IMR-90 (cell line): Measurements from ENCODE around the gene SDK1. TPM values are rescaled to one million over a fixed set of nuclear protein-coding genes. Genes with fewer than 3 reads are reported as not detected.

ENCODE experiments used
- ATAC-seq: fragments of 200-7000 bp; cut with Tn5 transposase; 2 replicates; pipeline ENCODE4 v1.9.1; 2020; ENCODE audit warnings: low read depth, mild to moderate bottlenecking, moderate library complexity
- BruUV-seq: library from RNA; stranded (reverse); fragments of 400-500 nt; replicated peaks from 2 replicates; lab custom pipeline; 2021; lab: Mats Ljungman, UMichigan
- CTCF ChIA-PET: fragments of 300-600 bp; formaldehyde crosslinking; extraction: SDS; loops from one replicate; lab custom pipeline; 2021; ENCODE audit warnings: antibody characterized with exemption; lab: Yijun Ruan, JAX
- POLR2A ChIA-PET: fragments of 300-600 bp; sonication (Branson Sonifier 250); formaldehyde crosslinking; loops from one replicate; lab custom pipeline; 2022; ENCODE audit warnings: antibody characterized with exemption; ENCODE audit not compliant: unreplicated experiment; lab: Charles Lee
- DNase-seq: peaks from one replicate; pipeline ENCODE4 v3.0.0; 2013
- H2AFZ ChIP-seq: replicated peaks from 2 replicates; pipeline ENCODE3; 2013; ENCODE audit warnings: low read length, mild to moderate bottlenecking; ENCODE audit not compliant: poor library complexity
- H2AK5ac ChIP-seq: 2 replicates; pipeline ENCODE4 v1.6.1; 2013; ENCODE audit warnings: low read depth, low read length, inconsistent platforms
- H2AK9ac ChIP-seq: replicated peaks from 2 replicates; pipeline ENCODE3; 2013; ENCODE audit warnings: mild to moderate bottlenecking, low read depth, low read length, moderate library complexity; ENCODE audit not compliant: poor library complexity
- H2BK120ac ChIP-seq: 2 replicates; pipeline ENCODE4 v1.6.1; 2013; ENCODE audit warnings: low read depth, low read length, inconsistent platforms
- H2BK15ac ChIP-seq: 3 replicates; pipeline ENCODE4 v1.6.1; 2013; ENCODE audit warnings: low read depth, low read length, inconsistent platforms
- H2BK20ac ChIP-seq: 2 replicates; pipeline ENCODE4 v1.6.1; 2013; ENCODE audit warnings: low read depth, mild to moderate bottlenecking, inconsistent platforms, low read length, moderate library complexity
- H2BK5ac ChIP-seq: 2 replicates; pipeline ENCODE4 v1.6.1; 2013; ENCODE audit warnings: mild to moderate bottlenecking, low read depth, low read length, inconsistent platforms; ENCODE audit not compliant: poor library complexity, severe bottlenecking
- H3K14ac ChIP-seq: replicated peaks from 2 replicates; pipeline ENCODE4 v1.6.1; 2013; ENCODE audit warnings: low read depth, low read length, inconsistent platforms
- H3K18ac ChIP-seq: 2 replicates; pipeline ENCODE4 v1.6.1; 2013; ENCODE audit warnings: low read depth, low read length, control low read depth
- H3K23ac ChIP-seq: 2 replicates; pipeline ENCODE4 v1.6.1; 2013; ENCODE audit warnings: low read depth, low read length, inconsistent platforms
- H3K27ac ChIP-seq: 2 replicates; pipeline ENCODE4 v1.5.1; 2013; ENCODE audit warnings: mild to moderate bottlenecking, control low read depth, low read length; ENCODE audit not compliant: insufficient read depth
- H3K27me3 ChIP-seq: 2 replicates; pipeline ENCODE4 v1.6.1; 2013; ENCODE audit warnings: low read length; ENCODE audit not compliant: control insufficient read depth, insufficient read depth
- H3K36me3 ChIP-seq: 2 replicates; pipeline ENCODE4 v1.6.1; 2013; ENCODE audit warnings: low read length, mixed read lengths; ENCODE audit not compliant: control insufficient read depth, insufficient read depth
- H3K4ac ChIP-seq: 2 replicates; pipeline ENCODE4 v1.6.1; 2013; ENCODE audit warnings: low read depth, low read length, inconsistent platforms
- H3K4me1 ChIP-seq: 2 replicates; pipeline ENCODE4 v1.6.1; 2013; ENCODE audit warnings: low read length, mixed read lengths; ENCODE audit not compliant: control insufficient read depth, insufficient read depth
- H3K4me2 ChIP-seq: 2 replicates; pipeline ENCODE4 v1.6.1; 2013; ENCODE audit warnings: low read depth, mild to moderate bottlenecking, control low read depth, low read length, moderate library complexity
- H3K4me3 ChIP-seq: 2 replicates; pipeline ENCODE4 v1.5.1; 2013; ENCODE audit warnings: low read depth, mild to moderate bottlenecking, control low read depth, low read length, moderate library complexity; ENCODE audit not compliant: insufficient read depth
- H3K56ac ChIP-seq: 2 replicates; pipeline ENCODE4 v1.6.1; 2013; ENCODE audit warnings: low read length, inconsistent platforms; ENCODE audit not compliant: insufficient read depth; ENCODE audit errors: extremely low read depth
- H3K79me1 ChIP-seq, 2 experiments: 2 replicates each; pipeline ENCODE4 v1.6.1; 2013; ENCODE audit warnings: low read length in 2 of 2, inconsistent platforms in 1 of 2, low read depth in 1 of 2
- H3K9ac ChIP-seq: 2 replicates; pipeline ENCODE4 v1.6.1; 2013; ENCODE audit warnings: low read depth, low read length, control low read depth
- H3K9me1 ChIP-seq: 2 replicates; pipeline ENCODE4 v1.6.1; 2013; ENCODE audit warnings: low read length, inconsistent platforms; ENCODE audit not compliant: insufficient read depth
- H3K9me3 ChIP-seq: 2 replicates; pipeline ENCODE4 v1.6.1; 2013; ENCODE audit warnings: low read length; ENCODE audit not compliant: control insufficient read depth, insufficient read depth
- H4K20me1 ChIP-seq: 2 replicates; pipeline ENCODE4 v1.6.1; 2013; ENCODE audit warnings: low read length, inconsistent platforms; ENCODE audit not compliant: insufficient read depth
- H4K5ac ChIP-seq: 2 replicates; pipeline ENCODE4 v1.6.1; 2013; ENCODE audit warnings: mild to moderate bottlenecking, low read depth, low read length, control low read depth
- H4K8ac ChIP-seq, 2 experiments: 2 replicates each; pipeline ENCODE4 v1.6.1; 2013; ENCODE audit warnings: low read depth in 2 of 2, low read length in 2 of 2, control low read depth in 1 of 2, inconsistent platforms in 1 of 2
- H4K91ac ChIP-seq: 2 replicates; pipeline ENCODE4 v1.6.1; 2013; ENCODE audit warnings: low read depth, low read length, inconsistent platforms; ENCODE audit not compliant: insufficient read depth
- CEBPB ChIP-seq: IDR thresholded peaks from 2 replicates; pipeline ENCODE4 v1.6.1; 2012; ENCODE audit warnings: low read depth, low read length, improper control_type of control experiment
- CHD1 ChIP-seq: IDR thresholded peaks from 2 replicates; pipeline ENCODE4 v1.6.1; 2012; ENCODE audit warnings: low read depth, low read length, improper control_type of control experiment
- MAFK ChIP-seq: IDR thresholded peaks from 2 replicates; pipeline ENCODE4 v1.6.1; 2012; ENCODE audit warnings: low read depth, low read length, improper control_type of control experiment
- MXI1 ChIP-seq: IDR thresholded peaks from 2 replicates; pipeline ENCODE4 v1.6.1; 2012; ENCODE audit warnings: low read depth, mild to moderate bottlenecking, low read length, moderate library complexity, borderline replicate concordance
- NFE2L2 ChIP-seq: fragments of 150-350 bp; IDR thresholded peaks from 2 replicates; pipeline ENCODE4 v1.6.1; 2016; ENCODE audit warnings: low read depth, mild to moderate bottlenecking, low read length
- RFX5 ChIP-seq: IDR thresholded peaks from 2 replicates; pipeline ENCODE4 v1.8.0; 2012; ENCODE audit warnings: low read depth, mild to moderate bottlenecking, low read length, moderate library complexity
- SMC3 ChIP-seq: fragments of 150-350 bp; IDR thresholded peaks from 2 replicates; pipeline ENCODE4 v1.6.1; 2016; ENCODE audit warnings: low read depth, mild to moderate bottlenecking, antibody characterized with exemption, low read length, moderate library complexity
- WGBS, 2 experiments: methylation state at CpG; one replicate each; pipeline versions ENCODE4 v1.1.5 to v1.1.7; 2013; ENCODE audit warnings: missing lambda C conversion rate in 2 of 2; ENCODE audit not compliant: insufficient read length in 1 of 2; ENCODE audit errors: extremely low coverage in 2 of 2; 5-methylcytosine and 5-hydroxymethylcytosine counted together
- dilution Hi-C: fragments of 300-500 bp; cut with HindIII; formaldehyde crosslinking; loops from one replicate; pipeline ENCODE4 v1.14.3; 2018; ENCODE audit warnings: low sequenced_read_pairs; ENCODE audit not compliant: unreplicated experiment
- in situ Hi-C: fragments of 300-500 bp; cut with MboI; formaldehyde crosslinking; loops from 3 replicates; pipeline ENCODE4 v1.14.3; 2019; ENCODE audit warnings: low sequenced_read_pairs, inconsistent platforms, mixed read lengths
- intact Hi-C: fragments of 100-400 bp; cut with micrococcal nuclease; formaldehyde crosslinking; loops from 2 replicates; pipeline ENCODE4 v1.10.0; 2022
- polyA plus RNA-seq, 3 experiments: library from polyadenylated mRNA; depleted of rRNA; stranded (reverse); fragments of >200 nt; gene quantifications; 2 replicates each; pipeline ENCODE4 v1.2.3, GENCODE V29; 2012; ENCODE audit warnings: low replicate concordance in 1 of 3
- total RNA-seq: library from RNA; depleted of rRNA; stranded (reverse); fragments of >200 nt; gene quantifications from 2 replicates; pipeline ENCODE4 v1.2.3, GENCODE V29; 2012

SDK1 gene
- total and polyA plus RNA-seq, 2 of the 4 experiments (the other 2 are of a cell fraction) = 1.5 to 1.6 TPM

- no CpG with 5 or more reads among the region's 4 CpGs for WGBS, 2 experiments
Observed at GRCh38 chr7:3429981-3430380, 128.9 kb downstream of the SDK1 start.

More at GRCh38 chr7:3429981-3430380, 128.9 kb downstream of the SDK1 start:
- H3K9me3 ChIP-seq = no peaks in the 10 kb centered on the region
- no peaks in the 10 kb centered on the region for H3K4me1 ChIP-seq
- H4K91ac ChIP-seq = no peak overlapping the region
- H3K9ac ChIP-seq = no peak overlapping the region
- no peak overlapping the region for H4K5ac ChIP-seq
- no peak overlapping the region for H3K14ac ChIP-seq
- H3K36me3 ChIP-seq = no peaks in the 10 kb centered on the region
- no peak overlapping the region for H2BK15ac ChIP-seq
- no peak overlapping the region for H2AK9ac ChIP-seq
- H4K8ac ChIP-seq = no peak overlapping the region
- no peak overlapping the region for H3K4me3 ChIP-seq
- ATAC-seq (no peak), DNase-seq (no peak)
- H2BK5ac ChIP-seq = no peak overlapping the region
- no peaks in the 10 kb centered on the region for H4K20me1 ChIP-seq
- no peak overlapping the region for H2BK20ac ChIP-seq
- H3K56ac ChIP-seq = no peak overlapping the region
- no peak for TF ChIP-seq MXI1
- TF ChIP-seq RFX5 = no peak
- no peak for TF ChIP-seq SMC3
- no peak for TF ChIP-seq CEBPB
- no peak for TF ChIP-seq NFE2L2
- no peak for TF ChIP-seq CHD1
- no peak for TF ChIP-seq MAFK
- BruUV-seq = no TSS peak
- intact Hi-C loops = loop anchor here (10.0 kb wide), 2 partner anchors 125 to 565 kb away; partner anchors contain the start of gene SDK1
- ChIA-PET CTCF (no interaction called here), POLR2A (no interaction called here)
- no peak overlapping the region for H3K27ac ChIP-seq
- no peak overlapping the region for H2AFZ ChIP-seq
- no peak overlapping the region for H3K23ac ChIP-seq
- H3K18ac ChIP-seq = no peak overlapping the region
- no peaks in the 10 kb centered on the region for H3K79me1 ChIP-seq
- H2AK5ac ChIP-seq = no peak overlapping the region
- H3K9me1 ChIP-seq = no peaks in the 10 kb centered on the region
- H3K27me3 ChIP-seq = 0 out of 2 replicates have a peak, but pooled peaks cover 2% of the 10 kb centered on the region
- no peak overlapping the region for H3K4me2 ChIP-seq
- no peak overlapping the region for H2BK120ac ChIP-seq
- in situ Hi-C loops = no loop called here
- no peak overlapping the region for H3K4ac ChIP-seq
- dilution Hi-C loops = no loop called here
